Embryonic facial prominence (tissue), 1 donor: Measurements from ENCODE around the gene HNF4A.

Experiments
- DNase-seq: peaks from one replicate; pipeline ENCODE4 v3.0.0-alpha.2; 2016; ENCODE audit errors: extremely low spot score

Gene HNF4A

GRCh38 chr20:44392088-44392775 lies 36.7 kb downstream of the HNF4A start:
- no peak for DNase-seq

- DNase-seq, result no peak
These were observed 37.5 kb downstream of the HNF4A start for GRCh38 chr20:44392776-44393607.

- no peak for DNase-seq
These were observed 38.3 kb downstream of the HNF4A start for GRCh38 chr20:44393608-44394451.

GRCh38 chr20:44394452-44394701 lies 38.9 kb downstream of the HNF4A start:
- DNase-seq, result no peak

GRCh38 chr20:44394702-44395460 lies 39.4 kb downstream of the HNF4A start:
- DNase-seq, result no peak

GRCh38 chr20:44395461-44396340 lies 40.2 kb downstream of the HNF4A start:
- DNase-seq, result no peak

- DNase-seq, result no peak
These were observed 41.1 kb downstream of the HNF4A start for GRCh38 chr20:44396369-44397130.

- DNase-seq, result no peak
These were observed 42.8 kb downstream of the HNF4A start for GRCh38 chr20:44398335-44398734.

GRCh38 chr20:44399446-44399845 lies 43.9 kb downstream of the HNF4A start:
- DNase-seq, result no peak

GRCh38 chr20:44400671-44400969 lies 45.1 kb downstream of the HNF4A start:
- no peak for DNase-seq

- DNase-seq, result no peak
These were observed 45.7 kb downstream of the HNF4A start for GRCh38 chr20:44400970-44401769.

GRCh38 chr20:44401770-44402390 lies 46.4 kb downstream of the HNF4A start:
- no peak for DNase-seq

GRCh38 chr20:44402391-44403193 lies 47.1 kb downstream of the HNF4A start:
- DNase-seq, result no peak

- no peak for DNase-seq
These were observed 48.0 kb downstream of the HNF4A start for GRCh38 chr20:44403194-44404112.

- no peak for DNase-seq
These were observed 49.0 kb downstream of the HNF4A start for GRCh38 chr20:44404204-44405181.

GRCh38 chr20:44405257-44405656 lies 49.8 kb downstream of the HNF4A start:
- DNase-seq, result no peak
